ENCODE measurements around the gene FOSB.

Gene FOSB

GRCh38 chr19:45470762-45471081, 2.9 kb downstream of the FOSB start:
- TF ChIP-seq CTCF (IDR thresholded peaks at IDR 0.05; ENCODE audit: insufficient read depth, low read length, poor library complexity, severe bottlenecking), result no peak
- Histone ChIP-seq H3K4me3 (replicated peaks; ENCODE audit: low read depth, low read length) (no peak overlapping the region), H3K27me3 (replicated peaks; ENCODE audit: control insufficient read depth, insufficient read depth, low read length) (no peaks in the 10 kb centered on the region), H3K36me3 (ENCODE audit: control insufficient read depth, insufficient read depth, low read length) (no peaks in the 10 kb centered on the region)
- DNase-seq (ENCODE audit: extremely low read depth, insufficient read length), result no peak

- Histone ChIP-seq H3K27me3 (replicated peaks; ENCODE audit: control insufficient read depth, insufficient read depth, low read length) (no peaks in the 10 kb centered on the region), H3K4me3 (replicated peaks; ENCODE audit: low read depth, low read length) (no peak overlapping the region), H3K36me3 (ENCODE audit: control insufficient read depth, insufficient read depth, low read length) (no peaks in the 10 kb centered on the region)
- no peak for DNase-seq (ENCODE audit: extremely low read depth, insufficient read length)
- TF ChIP-seq CTCF (IDR thresholded peaks at IDR 0.05; ENCODE audit: insufficient read depth, low read length, poor library complexity, severe bottlenecking), result no peak
Measured at GRCh38 chr19:45471111-45471930, 3.5 kb downstream of the FOSB start.

DNA sequence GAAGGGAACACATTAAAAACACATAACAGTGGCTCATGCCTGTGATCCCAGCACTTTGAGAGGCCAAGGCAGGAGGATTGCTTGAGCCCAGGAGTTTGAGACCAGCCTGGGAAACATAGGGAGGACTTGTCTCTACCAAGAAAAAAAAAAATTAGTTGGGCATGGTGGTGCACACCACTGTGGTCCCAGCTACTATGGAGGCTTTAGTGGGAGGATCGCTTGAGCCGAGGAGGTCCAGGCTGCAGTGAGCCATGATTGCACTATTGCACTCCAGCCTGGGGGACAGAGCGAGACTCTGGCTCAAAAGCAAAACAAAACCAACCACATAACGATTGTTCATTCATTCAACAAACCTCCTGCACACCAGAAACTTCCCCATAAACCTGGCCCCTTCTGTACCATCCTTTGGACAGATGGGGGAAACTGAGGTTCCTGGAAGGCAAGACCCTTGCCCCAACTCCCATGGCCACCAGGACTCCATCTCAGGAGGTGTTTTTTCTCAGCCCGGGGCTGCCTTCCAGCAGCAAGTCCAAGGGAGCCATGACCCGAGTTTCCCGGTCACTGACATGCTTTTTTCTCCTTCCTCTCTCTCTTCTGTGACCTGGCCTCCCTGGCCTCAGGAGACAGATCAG, 4.3 kb downstream of the FOSB start:
- no peaks in the 10 kb centered on the region for H3K36me3 ChIP-seq (ENCODE audit: control insufficient read depth, insufficient read depth, low read length)
- TF ChIP-seq CTCF (IDR thresholded peaks at IDR 0.05; ENCODE audit: insufficient read depth, low read length, poor library complexity, severe bottlenecking), result no peak
- DNase-seq (ENCODE audit: extremely low read depth, insufficient read length), result no peak
- no peaks in the 10 kb centered on the region for H3K27me3 ChIP-seq (replicated peaks; ENCODE audit: control insufficient read depth, insufficient read depth, low read length)
- H3K4me3 ChIP-seq (replicated peaks; ENCODE audit: low read depth, low read length), result no peak overlapping the region

DNA sequence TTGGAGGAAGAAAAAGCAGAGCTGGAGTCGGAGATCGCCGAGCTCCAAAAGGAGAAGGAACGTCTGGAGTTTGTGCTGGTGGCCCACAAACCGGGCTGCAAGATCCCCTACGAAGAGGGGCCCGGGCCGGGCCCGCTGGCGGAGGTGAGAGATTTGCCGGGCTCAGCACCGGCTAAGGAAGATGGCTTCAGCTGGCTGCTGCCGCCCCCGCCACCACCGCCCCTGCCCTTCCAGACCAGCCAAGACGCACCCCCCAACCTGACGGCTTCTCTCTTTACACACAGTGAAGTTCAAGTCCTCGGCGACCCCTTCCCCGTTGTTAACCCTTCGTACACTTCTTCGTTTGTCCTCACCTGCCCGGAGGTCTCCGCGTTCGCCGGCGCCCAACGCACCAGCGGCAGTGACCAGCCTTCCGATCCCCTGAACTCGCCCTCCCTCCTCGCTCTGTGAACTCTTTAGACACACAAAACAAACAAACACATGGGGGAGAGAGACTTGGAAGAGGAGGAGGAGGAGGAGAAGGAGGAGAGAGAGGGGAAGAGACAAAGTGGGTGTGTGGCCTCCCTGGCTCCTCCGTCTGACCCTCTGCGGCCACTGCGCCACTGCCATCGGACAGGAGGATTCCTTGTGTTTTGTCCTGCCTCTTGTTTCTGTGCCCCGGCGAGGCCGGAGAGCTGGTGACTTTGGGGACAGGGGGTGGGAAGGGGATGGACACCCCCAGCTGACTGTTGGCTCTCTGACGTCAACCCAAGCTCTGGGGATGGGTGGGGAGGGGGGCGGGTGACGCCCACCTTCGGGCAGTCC, 5.0 kb downstream of the FOSB start:
- no peak overlapping the region for H3K4me3 ChIP-seq (replicated peaks; ENCODE audit: low read depth, low read length)
- H3K27me3 ChIP-seq (replicated peaks; ENCODE audit: control insufficient read depth, insufficient read depth, low read length), result no peaks in the 10 kb centered on the region
- no peak for TF ChIP-seq CTCF (IDR thresholded peaks at IDR 0.05; ENCODE audit: insufficient read depth, low read length, poor library complexity, severe bottlenecking)
- H3K36me3 ChIP-seq (ENCODE audit: control insufficient read depth, insufficient read depth, low read length), result no peaks in the 10 kb centered on the region
- DNase-seq (ENCODE audit: extremely low read depth, insufficient read length), result no peak

DNA sequence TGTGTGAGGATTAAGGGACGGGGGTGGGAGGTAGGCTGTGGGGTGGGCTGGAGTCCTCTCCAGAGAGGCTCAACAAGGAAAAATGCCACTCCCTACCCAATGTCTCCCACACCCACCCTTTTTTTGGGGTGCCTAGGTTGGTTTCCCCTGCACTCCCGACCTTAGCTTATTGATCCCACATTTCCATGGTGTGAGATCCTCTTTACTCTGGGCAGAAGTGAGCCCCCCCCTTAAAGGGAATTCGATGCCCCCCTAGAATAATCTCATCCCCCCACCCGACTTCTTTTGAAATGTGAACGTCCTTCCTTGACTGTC, 5.5 kb downstream of the FOSB start:
- Histone ChIP-seq H3K36me3 (ENCODE audit: control insufficient read depth, insufficient read depth, low read length) (no peaks in the 10 kb centered on the region), H3K4me3 (replicated peaks; ENCODE audit: low read depth, low read length) (no peak overlapping the region), H3K27me3 (replicated peaks; ENCODE audit: control insufficient read depth, insufficient read depth, low read length) (no peaks in the 10 kb centered on the region)
- DNase-seq (ENCODE audit: extremely low read depth, insufficient read length), result no peak
- no peak for TF ChIP-seq CTCF (IDR thresholded peaks at IDR 0.05; ENCODE audit: insufficient read depth, low read length, poor library complexity, severe bottlenecking)
